B cell (primary cell): ENCODE results near the gene UGT1A9. TPM values are rescaled to one million over a fixed set of nuclear protein-coding genes. Genes with fewer than 3 reads are reported as not detected.

ENCODE experiments used
- ATAC-seq: fragments of 200-7000 bp; cut with Tn5 transposase; one replicate; pipeline ENCODE4 v1.10.0; 2021; ENCODE audit warnings: low read depth, mild to moderate bottlenecking, moderate number of reproducible peaks, moderate library complexity
- CTCF ChIA-PET: fragments of 350-600 bp; sonication (Branson Sonifier 250); formaldehyde crosslinking; loops from one replicate; lab custom pipeline; 2021; ENCODE audit warnings: antibody characterized with exemption, inconsistent platforms; lab: Charles Lee
- POLR2A ChIA-PET: fragments of 350-600 bp; sonication (Branson Sonifier 250); formaldehyde crosslinking; loops from one replicate; lab custom pipeline; 2021; ENCODE audit warnings: antibody characterized with exemption; lab: Charles Lee
- DNase-seq: peaks from one replicate; pipeline ENCODE4 v3.0.0; 2013
- H2AFZ ChIP-seq: 2 replicates; pipeline ENCODE4 v1.6.1; 2012; ENCODE audit warnings: mild to moderate bottlenecking, low read depth, low read length; ENCODE audit not compliant: insufficient read depth, poor library complexity, severe bottlenecking
- H3K27ac ChIP-seq, 2 donors: 1 replicate in 1 of 2; 2 replicates in 1 of 2; pipeline ENCODE4 v1.5.1; 2012 to 2013; ENCODE audit warnings: low read length in 2 of 2, mild to moderate bottlenecking in 2 of 2, moderate library complexity in 1 of 2
- H3K27me3 ChIP-seq, 4 experiments: fragments of 200-600 bp in 1 of 4; sonication (generic) in 1 of 4; replicated peaks in 1 of 4; 1 replicate in 2 of 4; 2 replicates in 2 of 4; pipeline versions ENCODE4 v1.6.1 to v1.7.0; 2013 to 2016; ENCODE audit warnings: low read length in 3 of 4, mild to moderate bottlenecking in 2 of 4, mixed read lengths in 1 of 4, moderate library complexity in 1 of 4; ENCODE audit not compliant: insufficient read depth in 4 of 4, control insufficient read depth in 3 of 4; ENCODE audit errors: control extremely low read depth in 1 of 4
- H3K36me3 ChIP-seq, 2 experiments: replicated peaks in 1 of 2; 1 replicate in 1 of 2; 2 replicates in 1 of 2; pipeline versions ENCODE4 v1.6.1 to v1.7.1; 2013; ENCODE audit warnings: low read length in 1 of 2; ENCODE audit not compliant: insufficient read depth in 2 of 2, control insufficient read depth in 1 of 2; ENCODE audit errors: control extremely low read depth in 1 of 2, extremely low read depth in 1 of 2
- H3K4me1 ChIP-seq, 2 donors: fragments of 200-600 bp in 1 of 2; sonication (generic) in 1 of 2; 1 replicate in 1 of 2; 2 replicates in 1 of 2; pipeline versions ENCODE4 v1.5.1 to v1.6.1; 2013 to 2017; ENCODE audit warnings: low read length in 2 of 2; ENCODE audit not compliant: control insufficient read depth in 2 of 2, insufficient read depth in 2 of 2
- H3K4me2 ChIP-seq: replicated peaks from 2 replicates; pipeline ENCODE3; 2012; ENCODE audit warnings: mild to moderate bottlenecking, low read depth, low read length; ENCODE audit not compliant: poor library complexity, severe bottlenecking
- H3K4me3 ChIP-seq, 5 experiments: fragments of 200-600 bp in 1 of 5; sonication (generic) in 1 of 5; 1 replicate in 3 of 5; 2 replicates in 2 of 5; pipeline versions ENCODE4 v1.5.1 to v1.7.0; 2011 to 2016; ENCODE audit warnings: low read length in 4 of 5, mild to moderate bottlenecking in 4 of 5, low read depth in 2 of 5, control low read depth in 1 of 5, moderate library complexity in 1 of 5; ENCODE audit not compliant: insufficient read depth in 1 of 5; ENCODE audit errors: control extremely low read depth in 1 of 5, extremely low read depth in 1 of 5
- H3K79me2 ChIP-seq: fragments of 200-600 bp; sonication (generic); one replicate; pipeline ENCODE4 v1.6.0; 2016; ENCODE audit warnings: low read length; ENCODE audit not compliant: control insufficient read depth, insufficient read depth
- H3K9ac ChIP-seq: fragments of 200-600 bp; sonication (generic); 2 replicates; pipeline ENCODE4 v1.6.1; 2017; ENCODE audit warnings: mild to moderate bottlenecking, low read length, moderate library complexity
- H3K9me3 ChIP-seq, 3 donors: one replicate each; pipeline versions ENCODE4 v1.6.1 to v1.7.1; 2013; ENCODE audit warnings: low read length in 2 of 3; ENCODE audit not compliant: control insufficient read depth in 2 of 3, insufficient read depth in 1 of 3; ENCODE audit errors: control extremely low read depth in 1 of 3
- H4K20me1 ChIP-seq: 2 replicates; pipeline ENCODE4 v1.6.0; 2012; ENCODE audit warnings: mild to moderate bottlenecking, low read length; ENCODE audit not compliant: insufficient read depth, control insufficient read depth, poor library complexity, severe bottlenecking
- H3K27ac Mint-ChIP-seq: one replicate; pipeline ENCODE4 v1.8.0; 2021; ENCODE audit warnings: mixed read lengths
- H3K27me3 Mint-ChIP-seq: one replicate; pipeline ENCODE4 v1.8.0; 2021; ENCODE audit warnings: mixed read lengths
- H3K4me1 Mint-ChIP-seq: one replicate; pipeline ENCODE4 v1.8.0; 2021; ENCODE audit warnings: mixed read lengths
- H3K4me3 Mint-ChIP-seq: one replicate; pipeline ENCODE4 v1.8.0; 2021; ENCODE audit warnings: mixed read lengths
- H3K9me3 Mint-ChIP-seq: one replicate; pipeline ENCODE4 v1.8.0; 2022; ENCODE audit warnings: mixed read lengths; ENCODE audit not compliant: insufficient read depth
- EZH2 ChIP-seq: IDR thresholded peaks from 2 replicates; pipeline ENCODE4 v1.6.1; 2012; ENCODE audit warnings: borderline replicate concordance, low read depth, mild to moderate bottlenecking, moderate library complexity, low read length; ENCODE audit not compliant: insufficient read depth, poor library complexity, severe bottlenecking
- WGBS: methylation state at CpG from one replicate; pipeline ENCODE4 v1.1.5; 2013; ENCODE audit warnings: missing lambda C conversion rate; ENCODE audit not compliant: insufficient coverage; 5-methylcytosine and 5-hydroxymethylcytosine counted together
- intact Hi-C: fragments of 100-400 bp; cut with micrococcal nuclease; formaldehyde crosslinking; loops from one replicate; pipeline ENCODE4 v1.10.0; 2022
- polyA plus RNA-seq: library from polyadenylated mRNA; depleted of rRNA; stranded (reverse); fragments of >200 nt; gene quantifications from 2 replicates; pipeline ENCODE4 v1.2.3, GENCODE V29; 2012
- total RNA-seq, 2 donors: library from RNA; stranded (reverse); fragments of 120-200 nt in 1 of 2; gene quantifications; 1 replicate in 1 of 2; 2 replicates in 1 of 2; pipeline versions ENCODE4 v1.2.3 to v1.2.4, GENCODE V29; 2013 to 2022
- TF ChIP-seq, protein P1 (sequence below): fragments of 200-600 bp; IDR thresholded peaks from one replicate; pipeline ENCODE4 v1.8.0; 2022; ENCODE audit warnings: antibody characterized with exemption, mild to moderate bottlenecking

The UGT1A9 gene
- total and polyA plus RNA-seq, 2 donors (not counting 1 experiment from before 2014, with no cell fraction given) = not detected

DNA sequence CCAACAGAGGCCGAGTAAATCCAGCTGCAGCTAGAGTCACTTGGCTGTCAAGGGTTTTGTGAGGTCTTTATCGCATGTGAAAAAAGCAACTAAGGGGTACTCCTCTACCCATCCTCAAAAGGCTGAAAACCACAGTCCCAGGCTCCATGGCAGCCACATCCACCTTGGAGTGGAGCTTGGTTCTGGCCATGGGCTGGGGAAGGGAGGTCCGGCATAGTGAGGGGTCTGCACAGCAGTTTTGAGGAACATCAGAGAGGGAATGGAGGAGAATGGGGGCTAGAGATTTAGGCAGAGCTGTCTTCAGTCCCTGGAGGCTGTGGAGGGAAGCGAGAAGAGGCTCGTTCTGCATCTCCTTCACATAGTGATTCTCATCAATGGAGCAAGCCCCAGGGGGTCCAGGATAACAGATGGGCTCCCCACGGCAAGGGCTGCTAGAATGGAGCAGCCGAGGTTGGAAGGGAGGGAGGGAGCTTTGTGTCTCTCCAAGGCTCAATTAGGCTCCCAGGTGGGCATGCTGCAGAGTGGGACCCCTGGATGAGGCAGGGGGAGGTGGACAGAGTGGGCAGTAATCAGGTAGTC, 127.5 kb downstream of the UGT1A9 start:
- H3K4me1 Mint-ChIP-seq = no peaks in the 10 kb centered on the region
- POLR2A ChIA-PET = no interaction called here
- Histone ChIP-seq H3K36me3 (no peaks in the 10 kb centered on the region), H3K27ac (no peak overlapping the region), H3K9ac (no peak overlapping the region), H3K4me3 (no peak overlapping the region), H4K20me1 (no peaks in the 10 kb centered on the region), H3K4me2 (no peak overlapping the region), H3K9me3 (no peaks in the 10 kb centered on the region), H3K4me1 (no peaks in the 10 kb centered on the region), H3K79me2 (no peaks in the 10 kb centered on the region), H3K27me3 (peaks cover 0 to 4% (median 0%) of the 10 kb centered on the region in 4 experiments), H2AFZ (no peak overlapping the region)
- H3K27ac Mint-ChIP-seq = no peak overlapping the region
- no peak for TF ChIP-seq EZH2
- TF ChIP-seq, protein P1, sequence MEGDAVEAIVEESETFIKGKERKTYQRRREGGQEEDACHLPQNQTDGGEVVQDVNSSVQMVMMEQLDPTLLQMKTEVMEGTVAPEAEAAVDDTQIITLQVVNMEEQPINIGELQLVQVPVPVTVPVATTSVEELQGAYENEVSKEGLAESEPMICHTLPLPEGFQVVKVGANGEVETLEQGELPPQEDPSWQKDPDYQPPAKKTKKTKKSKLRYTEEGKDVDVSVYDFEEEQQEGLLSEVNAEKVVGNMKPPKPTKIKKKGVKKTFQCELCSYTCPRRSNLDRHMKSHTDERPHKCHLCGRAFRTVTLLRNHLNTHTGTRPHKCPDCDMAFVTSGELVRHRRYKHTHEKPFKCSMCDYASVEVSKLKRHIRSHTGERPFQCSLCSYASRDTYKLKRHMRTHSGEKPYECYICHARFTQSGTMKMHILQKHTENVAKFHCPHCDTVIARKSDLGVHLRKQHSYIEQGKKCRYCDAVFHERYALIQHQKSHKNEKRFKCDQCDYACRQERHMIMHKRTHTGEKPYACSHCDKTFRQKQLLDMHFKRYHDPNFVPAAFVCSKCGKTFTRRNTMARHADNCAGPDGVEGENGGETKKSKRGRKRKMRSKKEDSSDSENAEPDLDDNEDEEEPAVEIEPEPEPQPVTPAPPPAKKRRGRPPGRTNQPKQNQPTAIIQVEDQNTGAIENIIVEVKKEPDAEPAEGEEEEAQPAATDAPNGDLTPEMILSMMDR = no peak
- CTCF ChIA-PET = no interaction called here
- ATAC-seq = no peak
- 51% methylated on average over 4 of the region's 7 CpGs for WGBS
- no peak overlapping the region for H3K4me3 Mint-ChIP-seq
- intact Hi-C loops = no loop called here
- peaks cover 13% of the 10 kb centered on the region for H3K27me3 Mint-ChIP-seq
- no peak for DNase-seq
- H3K9me3 Mint-ChIP-seq = peaks cover 2% of the 10 kb centered on the region

DNA sequence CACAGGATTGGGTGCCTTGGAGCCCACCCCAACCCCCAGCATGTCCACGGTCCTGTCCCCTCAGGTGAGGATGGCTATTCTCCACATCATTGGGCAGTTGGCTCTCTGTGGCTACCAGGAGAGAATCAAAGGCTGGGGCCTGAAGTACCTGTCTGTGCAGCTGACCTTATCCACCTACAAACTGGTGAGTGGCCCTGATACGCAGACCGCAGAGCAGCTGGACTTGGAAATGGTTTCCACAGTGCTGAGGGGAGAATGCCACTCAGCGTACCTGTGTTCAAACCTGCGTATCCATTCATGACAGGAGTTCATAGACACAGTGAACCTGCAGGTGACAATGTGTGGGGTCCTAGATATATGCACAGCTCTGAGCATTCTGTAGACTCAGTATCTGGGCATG, 128.0 kb downstream of the UGT1A9 start:
- no peak for DNase-seq
- WGBS = 44% methylated on average over 4 of the region's 5 CpGs
- ATAC-seq = no peak
- no peaks in the 10 kb centered on the region for H4K20me1 ChIP-seq
- no peak overlapping the region for H3K4me2 ChIP-seq
- peaks cover 0 to 4% (median 0%) of the 10 kb centered on the region in 4 experiments for H3K27me3 ChIP-seq
- H3K4me1 ChIP-seq = no peaks in the 10 kb centered on the region
- no peak overlapping the region for H2AFZ ChIP-seq
- H3K36me3 ChIP-seq = no peaks in the 10 kb centered on the region
- no peaks in the 10 kb centered on the region for H3K79me2 ChIP-seq
- Mint-ChIP-seq H3K27me3 (peaks cover 17% of the 10 kb centered on the region), H3K4me1 (no peaks in the 10 kb centered on the region), H3K27ac (no peak overlapping the region), H3K9me3 (peaks cover 2% of the 10 kb centered on the region), H3K4me3 (no peak overlapping the region)
- no peak overlapping the region for H3K9ac ChIP-seq
- H3K4me3 ChIP-seq = no peak overlapping the region
- CTCF ChIA-PET = no interaction called here
- TF ChIP-seq EZH2 = no peak
- TF ChIP-seq, protein P1 = no peak
- H3K9me3 ChIP-seq = no peaks in the 10 kb centered on the region
- intact Hi-C loops = no loop called here
- POLR2A ChIA-PET = no interaction called here
- no peak overlapping the region for H3K27ac ChIP-seq
